Testis (tissue), 3 donors: Measurements from ENCODE around the gene RPL22. TPM values are rescaled to one million over a fixed set of nuclear protein-coding genes. Genes with fewer than 3 reads are reported as not detected.

Experiments
- DNase-seq: peaks from one replicate; pipeline ENCODE4 v3.0.0-alpha.2; 2019
- H3K27ac ChIP-seq, 2 donors: fragments of 200-600 bp; sonication (generic); one replicate each; pipeline ENCODE4 v1.5.1; 2019
- H3K27me3 ChIP-seq: fragments of 200-600 bp; sonication (generic); one replicate; pipeline ENCODE4 v1.5.1; 2019
- H3K36me3 ChIP-seq: fragments of 200-600 bp; sonication (generic); one replicate; pipeline ENCODE4 v1.5.1; 2017; ENCODE audit warnings: low read depth; ENCODE audit errors: missing control alignments
- H3K4me1 ChIP-seq: fragments of 200-600 bp; sonication (generic); one replicate; pipeline ENCODE4 v1.5.1; 2019
- H3K4me3 ChIP-seq, 2 donors: fragments of 200-600 bp; sonication (generic); one replicate each; pipeline ENCODE4 v1.5.1; 2017 to 2019
- H3K9me3 ChIP-seq: fragments of 200-600 bp; sonication (generic); one replicate; pipeline ENCODE4 v1.5.1; 2017
- CTCF ChIP-seq, 3 experiments: fragments of 450-650 bp in 2 of 3; fragments of 200-600 bp in 1 of 3; sonication (generic) in 1 of 3; IDR thresholded peaks; one replicate each; pipeline ENCODE4 v1.5.1; 2016 to 2019; ENCODE audit warnings: antibody characterized with exemption in 3 of 3, mild to moderate bottlenecking in 2 of 3, moderate library complexity in 1 of 3
- POLR2A ChIP-seq: fragments of 450-650 bp; IDR thresholded peaks from one replicate; pipeline ENCODE4 v1.6.1; 2017; ENCODE audit warnings: antibody characterized with exemption, mild to moderate bottlenecking, moderate library complexity
- WGBS, 2 donors: methylation state at CpG; one replicate each; pipeline ENCODE4 v1.1.5; 2018; 5-methylcytosine and 5-hydroxymethylcytosine counted together
- intact Hi-C: fragments of 100-400 bp; cut with DNase I; formaldehyde crosslinking; loops from one replicate; pipeline ENCODE4 v1.15.1; 2023; ENCODE audit warnings: low total_unique reads
- polyA plus RNA-seq: library from polyadenylated mRNA; stranded (reverse); fragments of 350-450 nt; fragmentation: Illumina TruSeq; extraction: RNeasy Lipid Tissue Mini Kit (QIAGEN cat#74804); gene quantifications from one replicate; pipeline ENCODE4 v1.2.3, GENCODE V29; 2014; ENCODE audit warnings: low read depth, low replicate concordance; ENCODE audit not compliant: insufficient read depth
- total RNA-seq, 2 donors: library from RNA; depleted of rRNA; stranded (reverse); fragments of >200 nt; gene quantifications; one replicate each; pipeline ENCODE4 v1.2.3, GENCODE V29; 2016

Gene RPL22
- total and polyA plus RNA-seq, 3 donors from 2014 or later: 95.1 to 319 (median 99.9) TPM

DNA sequence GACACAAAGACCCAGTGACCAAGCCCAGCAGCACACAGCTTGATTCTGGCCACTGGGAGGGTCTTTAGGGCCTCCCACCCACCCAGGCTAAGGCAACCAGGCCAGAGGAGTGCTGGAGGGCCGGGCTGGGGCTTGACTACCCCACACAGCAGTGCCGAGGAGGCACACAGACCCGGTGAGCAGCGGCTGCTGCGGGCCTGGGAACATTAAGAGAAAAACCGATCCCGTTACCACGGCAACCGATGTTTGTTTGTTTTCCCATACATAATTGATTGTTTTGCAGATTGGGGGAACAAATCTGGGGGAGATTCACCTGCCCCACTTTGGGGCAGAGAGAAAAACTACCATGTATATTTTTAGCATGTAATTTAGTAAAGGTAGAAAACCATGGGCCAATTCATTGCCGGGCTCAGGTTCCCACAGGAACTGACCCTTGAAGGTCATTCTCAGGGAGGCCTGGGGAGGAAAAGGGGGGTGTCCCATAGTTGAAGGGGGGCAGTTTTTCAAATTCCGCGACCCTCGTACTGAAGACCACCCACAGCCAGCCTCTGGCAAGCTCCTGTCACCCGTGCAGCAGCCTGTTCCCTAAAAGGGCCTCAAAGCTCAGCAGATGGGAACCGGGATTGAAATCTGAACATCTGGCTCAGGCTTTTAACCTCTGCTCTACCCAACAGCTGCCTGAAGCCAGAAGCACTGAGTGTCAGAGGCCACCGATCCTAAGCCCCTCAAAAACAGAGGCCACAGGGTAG, 54.6 kb downstream of the RPL22 start:
- no peak for TF ChIP-seq POLR2A
- TF ChIP-seq CTCF (IDR thresholded peaks at IDR 0.05): no peak
- no peak overlapping the region for H3K27ac ChIP-seq
- intact Hi-C loops: no loop called here
- WGBS, 2 donors: 46 to 57% methylated on average over 14 to 16 of the region's 16 CpGs
- DNase-seq: no peak
- H3K36me3 ChIP-seq: no peaks in the 10 kb centered on the region
- H3K4me1 ChIP-seq: no peaks in the 10 kb centered on the region
- no peaks in the 10 kb centered on the region for H3K27me3 ChIP-seq
- H3K4me3 ChIP-seq: no peak overlapping the region
- no peaks in the 10 kb centered on the region for H3K9me3 ChIP-seq

GRCh38 chr1:6144175-6144574, 55.2 kb downstream of the RPL22 start:
- intact Hi-C loops: no loop called here
- no peak overlapping the region for H3K4me3 ChIP-seq
- H3K9me3 ChIP-seq: no peaks in the 10 kb centered on the region
- no peaks in the 10 kb centered on the region for H3K4me1 ChIP-seq
- H3K27me3 ChIP-seq: no peaks in the 10 kb centered on the region
- TF ChIP-seq CTCF (IDR thresholded peaks at IDR 0.05) (no peak), POLR2A (no peak)
- DNase-seq: no peak
- H3K36me3 ChIP-seq: no peaks in the 10 kb centered on the region
- WGBS, 2 donors: 76 to 83% methylated on average over 6 to 7 of the region's 7 CpGs
- H3K27ac ChIP-seq: no peak overlapping the region

GRCh38 chr1:6143395-6143794, 56.0 kb downstream of the RPL22 start:
- Histone ChIP-seq H3K4me1 (no peaks in the 10 kb centered on the region), H3K27me3 (no peaks in the 10 kb centered on the region), H3K36me3 (no peaks in the 10 kb centered on the region), H3K27ac (no peak overlapping the region), H3K9me3 (no peaks in the 10 kb centered on the region), H3K4me3 (no peak overlapping the region)
- DNase-seq: no peak
- TF ChIP-seq POLR2A (no peak), CTCF (IDR thresholded peaks at IDR 0.05) (no peak)
- WGBS, 2 donors: 93 to 94% methylated on average over 2 to 4 of the region's 4 CpGs
- intact Hi-C loops: no loop called here

GRCh38 chr1:6142734-6143133, 56.7 kb downstream of the RPL22 start:
- Histone ChIP-seq H3K36me3 (no peaks in the 10 kb centered on the region), H3K4me3 (no peak overlapping the region), H3K27ac (no peak overlapping the region), H3K27me3 (no peaks in the 10 kb centered on the region), H3K4me1 (no peaks in the 10 kb centered on the region), H3K9me3 (no peaks in the 10 kb centered on the region)
- WGBS, 2 donors: 86 to 91% methylated on average over 4 of the region's 4 CpGs
- no peak for DNase-seq
- TF ChIP-seq CTCF (IDR thresholded peaks at IDR 0.05) (no peak), POLR2A (no peak)
- intact Hi-C loops: no loop called here

DNA sequence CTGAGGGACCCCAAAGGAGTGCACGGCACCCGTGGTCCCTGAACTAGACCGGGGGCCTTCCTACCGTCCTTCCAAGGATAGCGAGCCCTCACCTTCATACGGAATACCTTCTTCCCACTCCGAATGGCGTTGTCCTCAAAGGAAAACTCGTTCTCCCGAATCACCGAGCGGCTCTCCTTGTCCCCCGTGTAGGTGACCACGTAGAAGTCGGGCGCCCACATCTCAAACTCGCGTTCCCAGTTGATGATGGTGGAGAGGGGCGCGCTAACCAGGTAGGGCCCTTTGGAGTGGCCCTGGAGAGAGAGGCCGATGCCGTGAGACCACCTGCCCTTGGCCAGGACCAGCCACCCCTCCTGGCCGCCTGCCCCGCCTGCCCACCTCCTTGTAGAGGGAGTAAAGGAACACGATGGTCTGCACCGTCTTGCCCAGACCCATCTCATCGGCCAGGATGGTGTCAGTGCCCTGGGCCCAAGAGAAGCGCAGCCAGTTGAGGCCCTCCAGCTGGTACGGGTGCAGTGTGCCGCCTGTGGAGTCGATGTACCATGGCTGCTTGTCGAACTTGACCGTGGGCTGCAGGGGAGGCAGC, 57.3 kb downstream of the RPL22 start:
- 95 to 97% methylated on average over 22 to 33 of the region's 33 CpGs for WGBS, 2 donors

More for the DNA sequence above, 57.3 kb downstream of the RPL22 start:
- no peaks in the 10 kb centered on the region for H3K4me1 ChIP-seq
- no peak for DNase-seq
- no peaks in the 10 kb centered on the region for H3K9me3 ChIP-seq
- H3K27ac ChIP-seq: no peak overlapping the region
- H3K36me3 ChIP-seq: no peaks in the 10 kb centered on the region
- intact Hi-C loops: no loop called here
- H3K4me3 ChIP-seq: no peak overlapping the region
- TF ChIP-seq POLR2A: no peak
- no peak for TF ChIP-seq CTCF (IDR thresholded peaks at IDR 0.05)
- no peaks in the 10 kb centered on the region for H3K27me3 ChIP-seq
